Measurements from ENCODE around the gene FES. TPM values are rescaled to one million over a fixed set of nuclear protein-coding genes. Genes with fewer than 3 reads are reported as not detected.

Gene FES
- total and polyA plus RNA-seq, 2 of the 13 experiments (the other 11 are each of a cell fraction or from before 2014, with no cell fraction given) = 4.0 to 9.5 TPM

DNA sequence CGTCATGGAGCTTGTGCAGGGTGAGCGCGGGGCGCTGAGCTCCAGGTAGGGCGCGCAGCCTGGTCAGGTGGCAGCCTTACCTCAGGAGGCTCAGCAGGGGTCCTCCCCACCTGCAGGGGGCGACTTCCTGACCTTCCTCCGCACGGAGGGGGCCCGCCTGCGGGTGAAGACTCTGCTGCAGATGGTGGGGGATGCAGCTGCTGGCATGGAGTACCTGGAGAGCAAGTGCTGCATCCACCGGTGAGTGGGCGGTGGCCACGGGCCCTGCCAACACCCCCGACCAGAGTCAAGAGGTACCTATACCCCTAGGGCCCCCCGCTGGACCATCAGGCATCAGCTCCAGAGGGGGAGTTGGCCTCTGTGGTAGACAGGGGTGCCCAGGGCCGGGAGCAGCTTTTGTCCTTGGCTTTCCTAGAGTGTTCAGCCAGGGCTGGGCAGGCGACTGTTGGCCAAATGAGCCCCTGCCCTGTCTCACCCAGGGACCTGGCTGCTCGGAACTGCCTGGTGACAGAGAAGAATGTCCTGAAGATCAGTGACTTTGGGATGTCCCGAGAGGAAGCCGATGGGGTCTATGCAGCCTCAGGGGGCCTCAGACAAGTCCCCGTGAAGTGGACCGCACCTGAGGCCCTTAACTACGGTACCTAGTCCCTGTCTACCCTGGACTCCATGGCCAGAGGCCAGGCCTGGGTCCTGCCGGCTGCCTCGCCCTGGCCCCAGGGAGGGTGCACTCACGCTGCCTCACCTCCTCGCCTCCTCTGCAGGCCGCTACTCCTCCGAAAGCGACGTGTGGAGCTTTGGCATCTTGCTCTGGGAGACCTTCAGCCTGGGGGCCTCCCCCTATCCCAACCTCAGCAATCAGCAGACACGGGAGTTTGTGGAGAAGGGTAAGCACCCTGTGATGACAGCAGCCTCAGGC, 9.1 kb downstream of the FES start (continued):
- TF ChIP-seq ZBTB40 (IDR thresholded peaks at IDR 0.05) = no peak
- TF ChIP-seq ZBTB40 (CRISPR knock-in tag; IDR thresholded peaks at IDR 0.05) = peak; percentile 44; the same call in 1 of the 2 replicates
- TF ChIP-seq SIN3A (IDR thresholded peaks at IDR 0.05; ENCODE audit: borderline replicate concordance, low read depth, low read length) = peak; percentile 64; the same call in 1 of the 2 replicates
- TF ChIP-seq, protein P1, sequence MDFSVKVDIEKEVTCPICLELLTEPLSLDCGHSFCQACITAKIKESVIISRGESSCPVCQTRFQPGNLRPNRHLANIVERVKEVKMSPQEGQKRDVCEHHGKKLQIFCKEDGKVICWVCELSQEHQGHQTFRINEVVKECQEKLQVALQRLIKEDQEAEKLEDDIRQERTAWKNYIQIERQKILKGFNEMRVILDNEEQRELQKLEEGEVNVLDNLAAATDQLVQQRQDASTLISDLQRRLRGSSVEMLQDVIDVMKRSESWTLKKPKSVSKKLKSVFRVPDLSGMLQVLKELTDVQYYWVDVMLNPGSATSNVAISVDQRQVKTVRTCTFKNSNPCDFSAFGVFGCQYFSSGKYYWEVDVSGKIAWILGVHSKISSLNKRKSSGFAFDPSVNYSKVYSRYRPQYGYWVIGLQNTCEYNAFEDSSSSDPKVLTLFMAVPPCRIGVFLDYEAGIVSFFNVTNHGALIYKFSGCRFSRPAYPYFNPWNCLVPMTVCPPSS (IDR thresholded peaks at IDR 0.05) = no peak
- no peak for TF ChIP-seq PBX2 (CRISPR knock-in tag; IDR thresholded peaks at IDR 0.05)
- no peak for TF ChIP-seq ZKSCAN5 (CRISPR knock-in tag; IDR thresholded peaks at IDR 0.05)
- TF ChIP-seq CTCF (CRISPR knock-in tag; IDR thresholded peaks at IDR 0.05) = peak; percentile 92
- TF ChIP-seq KDM3A (CRISPR knock-in tag; IDR thresholded peaks at IDR 0.05; ENCODE audit: low read depth) = 0 out of 2 replicates have a peak, but pooled peaks have one; percentile 42
- TF ChIP-seq, protein P2, sequence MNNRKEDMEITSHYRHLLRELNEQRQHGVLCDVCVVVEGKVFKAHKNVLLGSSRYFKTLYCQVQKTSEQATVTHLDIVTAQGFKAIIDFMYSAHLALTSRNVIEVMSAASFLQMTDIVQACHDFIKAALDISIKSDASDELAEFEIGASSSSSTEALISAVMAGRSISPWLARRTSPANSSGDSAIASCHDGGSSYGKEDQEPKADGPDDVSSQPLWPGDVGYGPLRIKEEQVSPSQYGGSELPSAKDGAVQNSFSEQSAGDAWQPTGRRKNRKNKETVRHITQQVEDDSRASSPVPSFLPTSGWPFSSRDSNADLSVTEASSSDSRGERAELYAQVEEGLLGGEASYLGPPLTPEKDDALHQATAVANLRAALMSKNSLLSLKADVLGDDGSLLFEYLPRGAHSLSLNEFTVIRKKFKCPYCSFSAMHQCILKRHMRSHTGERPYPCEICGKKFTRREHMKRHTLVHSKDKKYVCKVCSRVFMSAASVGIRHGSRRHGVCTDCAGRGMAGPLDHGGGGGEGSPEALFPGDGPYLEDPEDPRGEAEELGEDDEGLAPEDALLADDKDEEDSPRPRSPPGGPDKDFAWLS (CRISPR knock-in tag; IDR thresholded peaks at IDR 0.05; ENCODE audit: borderline replicate concordance) = no peak
- TF ChIP-seq, protein P3, sequence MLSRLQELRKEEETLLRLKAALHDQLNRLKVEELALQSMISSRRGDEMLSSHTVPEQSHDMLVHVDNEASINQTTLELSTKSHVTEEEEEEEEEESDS (CRISPR knock-in tag; IDR thresholded peaks at IDR 0.05; ENCODE audit: borderline replicate concordance) = no peak
- TF ChIP-seq SP140L (CRISPR knock-in tag; IDR thresholded peaks at IDR 0.05; ENCODE audit: borderline replicate concordance) = no peak
- no peak for TF ChIP-seq ZNF562 (CRISPR knock-in tag; IDR thresholded peaks at IDR 0.05; ENCODE audit: borderline replicate concordance)

Measured in HepG2 (cell line).